Measurements from ENCODE around the gene ARHGEF7.

Gene ARHGEF7

GRCh38 chr13:111287201-111287600, 172.1 kb downstream of the ARHGEF7 start:
- Histone ChIP-seq H3K4ac (ENCODE audit: low read depth, low read length) (no peak overlapping the region), H3K23ac (ENCODE audit: low read length) (no peak overlapping the region), H2BK120ac (ENCODE audit: low read depth, low read length) (no peak overlapping the region), H3K36me3 (ENCODE audit: control insufficient read depth, insufficient read depth, low read length) (peaks cover 10% of the 10 kb centered on the region), H4K5ac (ENCODE audit: low read length) (no peak overlapping the region), H3K79me2 (ENCODE audit: control insufficient read depth, insufficient read depth, low read length) (no peaks in the 10 kb centered on the region), H3K9ac (ENCODE audit: low read length) (no peak overlapping the region), H4K8ac (ENCODE audit: low read depth, low read length) (no peak overlapping the region), H3K4me1 (ENCODE audit: control insufficient read depth, low read depth, low read length) (no peaks in the 10 kb centered on the region), H2AK5ac (ENCODE audit: low read length) (no peak overlapping the region), H3K27ac (ENCODE audit: low read depth, low read length) (no peak overlapping the region), H3K27me3 (ENCODE audit: insufficient read depth, low read length, poor library complexity) (no peaks in the 10 kb centered on the region), H2BK15ac (replicated peaks; ENCODE audit: low read depth) (no peak overlapping the region), H3K79me1 (ENCODE audit: low read length) (no peaks in the 10 kb centered on the region), H3K4me2 (ENCODE audit: low read length) (no peak overlapping the region), H3K18ac (ENCODE audit: low read length) (no peak overlapping the region), H3K4me3 (ENCODE audit: low read length) (no peak overlapping the region), H3K56ac (ENCODE audit: low read length) (no peak overlapping the region), H2BK5ac (ENCODE audit: low read length) (no peak overlapping the region)
- no CpG with 5 or more reads among the region's 8 CpGs for WGBS (ENCODE audit: extremely low coverage, insufficient coverage, low lambda C conversion rate)
- peak; percentile 2 for DNase-seq

GRCh38 chr13:111288276-111288675, 173.2 kb downstream of the ARHGEF7 start:
- Histone ChIP-seq H4K8ac (ENCODE audit: low read depth, low read length) (no peak overlapping the region), H2BK120ac (ENCODE audit: low read depth, low read length) (no peak overlapping the region), H3K56ac (ENCODE audit: low read length) (no peak overlapping the region), H3K36me3 (ENCODE audit: control insufficient read depth, insufficient read depth, low read length) (peaks cover 10% of the 10 kb centered on the region), H4K5ac (ENCODE audit: low read length) (no peak overlapping the region), H3K18ac (ENCODE audit: low read length) (no peak overlapping the region), H3K27ac (ENCODE audit: low read depth, low read length) (no peak overlapping the region), H2BK5ac (ENCODE audit: low read length) (no peak overlapping the region), H3K4me3 (ENCODE audit: low read length) (no peak overlapping the region), H2AK5ac (ENCODE audit: low read length) (no peak overlapping the region), H3K4me1 (ENCODE audit: control insufficient read depth, low read depth, low read length) (no peaks in the 10 kb centered on the region), H3K27me3 (ENCODE audit: insufficient read depth, low read length, poor library complexity) (no peaks in the 10 kb centered on the region), H3K4ac (ENCODE audit: low read depth, low read length) (no peak overlapping the region), H3K9ac (ENCODE audit: low read length) (no peak overlapping the region), H3K4me2 (ENCODE audit: low read length) (no peak overlapping the region), H3K23ac (ENCODE audit: low read length) (no peak overlapping the region), H3K79me2 (ENCODE audit: control insufficient read depth, insufficient read depth, low read length) (no peaks in the 10 kb centered on the region), H3K79me1 (ENCODE audit: low read length) (no peaks in the 10 kb centered on the region), H2BK15ac (replicated peaks; ENCODE audit: low read depth) (no peak overlapping the region)
- WGBS (ENCODE audit: extremely low coverage, insufficient coverage, low lambda C conversion rate), result no CpG with 5 or more reads among the region's 7 CpGs
- no peak for DNase-seq

GRCh38 chr13:111289251-111289650, 174.1 kb downstream of the ARHGEF7 start:
- Histone ChIP-seq H3K27ac (ENCODE audit: low read depth, low read length) (no peak overlapping the region), H3K4ac (ENCODE audit: low read depth, low read length) (no peak overlapping the region), H4K5ac (ENCODE audit: low read length) (no peak overlapping the region), H3K79me2 (ENCODE audit: control insufficient read depth, insufficient read depth, low read length) (no peaks in the 10 kb centered on the region), H3K79me1 (ENCODE audit: low read length) (no peaks in the 10 kb centered on the region), H3K23ac (ENCODE audit: low read length) (no peak overlapping the region), H2BK15ac (replicated peaks; ENCODE audit: low read depth) (no peak overlapping the region), H3K9ac (ENCODE audit: low read length) (no peak overlapping the region), H3K56ac (ENCODE audit: low read length) (no peak overlapping the region), H3K27me3 (ENCODE audit: insufficient read depth, low read length, poor library complexity) (no peaks in the 10 kb centered on the region), H3K4me1 (ENCODE audit: control insufficient read depth, low read depth, low read length) (no peaks in the 10 kb centered on the region), H3K18ac (ENCODE audit: low read length) (no peak overlapping the region), H2AK5ac (ENCODE audit: low read length) (no peak overlapping the region), H2BK5ac (ENCODE audit: low read length) (no peak overlapping the region), H3K4me3 (ENCODE audit: low read length) (no peak overlapping the region), H4K8ac (ENCODE audit: low read depth, low read length) (no peak overlapping the region), H3K4me2 (ENCODE audit: low read length) (no peak overlapping the region), H2BK120ac (ENCODE audit: low read depth, low read length) (no peak overlapping the region), H3K36me3 (ENCODE audit: control insufficient read depth, insufficient read depth, low read length) (peaks cover 10% of the 10 kb centered on the region)
- DNase-seq, result no peak
- WGBS (ENCODE audit: extremely low coverage, insufficient coverage, low lambda C conversion rate), result no CpG with 5 or more reads among the region's 11 CpGs

- Histone ChIP-seq H3K56ac (ENCODE audit: low read length) (no peak overlapping the region), H3K4ac (ENCODE audit: low read depth, low read length) (no peak overlapping the region), H3K36me3 (ENCODE audit: control insufficient read depth, insufficient read depth, low read length) (peaks cover 2% of the 10 kb centered on the region), H3K27me3 (ENCODE audit: insufficient read depth, low read length, poor library complexity) (no peaks in the 10 kb centered on the region), H3K18ac (ENCODE audit: low read length) (no peak overlapping the region), H2BK120ac (ENCODE audit: low read depth, low read length) (no peak overlapping the region), H3K23ac (ENCODE audit: low read length) (no peak overlapping the region), H4K5ac (ENCODE audit: low read length) (no peak overlapping the region), H3K27ac (ENCODE audit: low read depth, low read length) (no peak overlapping the region), H3K4me3 (ENCODE audit: low read length) (no peak overlapping the region), H2BK15ac (replicated peaks; ENCODE audit: low read depth) (no peak overlapping the region), H4K8ac (ENCODE audit: low read depth, low read length) (no peak overlapping the region), H2BK5ac (ENCODE audit: low read length) (no peak overlapping the region), H3K4me1 (ENCODE audit: control insufficient read depth, low read depth, low read length) (no peaks in the 10 kb centered on the region), H3K4me2 (ENCODE audit: low read length) (no peak overlapping the region), H2AK5ac (ENCODE audit: low read length) (no peak overlapping the region), H3K79me1 (ENCODE audit: low read length) (no peaks in the 10 kb centered on the region), H3K79me2 (ENCODE audit: control insufficient read depth, insufficient read depth, low read length) (no peaks in the 10 kb centered on the region), H3K9ac (ENCODE audit: low read length) (no peak overlapping the region)
- DNase-seq, result no peak
- WGBS (ENCODE audit: extremely low coverage, insufficient coverage, low lambda C conversion rate), result 100% methylated on average over 1 of the region's 14 CpGs
Measured at GRCh38 chr13:111291908-111292307, 176.8 kb downstream of the ARHGEF7 start.

GRCh38 chr13:111292710-111293485, 177.8 kb downstream of the ARHGEF7 start:
- no peaks in the 10 kb centered on the region for H3K4me1 ChIP-seq (ENCODE audit: control insufficient read depth, low read depth, low read length)
- DNase-seq, result no peak
- H2BK120ac ChIP-seq (ENCODE audit: low read depth, low read length), result no peak overlapping the region
- H2BK15ac ChIP-seq (replicated peaks; ENCODE audit: low read depth), result no peak overlapping the region
- no CpG with 5 or more reads among the region's 13 CpGs for WGBS (ENCODE audit: extremely low coverage, insufficient coverage, low lambda C conversion rate)
- H3K56ac ChIP-seq (ENCODE audit: low read length), result no peak overlapping the region
- no peaks in the 10 kb centered on the region for H3K79me1 ChIP-seq (ENCODE audit: low read length)
- H3K36me3 ChIP-seq (ENCODE audit: control insufficient read depth, insufficient read depth, low read length), result no peaks in the 10 kb centered on the region
- no peak overlapping the region for H3K18ac ChIP-seq (ENCODE audit: low read length)
- H2AK5ac ChIP-seq (ENCODE audit: low read length), result no peak overlapping the region
- H3K4me2 ChIP-seq (ENCODE audit: low read length), result no peak overlapping the region
- no peak overlapping the region for H3K4ac ChIP-seq (ENCODE audit: low read depth, low read length)
- H3K9ac ChIP-seq (ENCODE audit: low read length), result no peak overlapping the region
- no peaks in the 10 kb centered on the region for H3K79me2 ChIP-seq (ENCODE audit: control insufficient read depth, insufficient read depth, low read length)
- no peak overlapping the region for H4K8ac ChIP-seq (ENCODE audit: low read depth, low read length)
- H2BK5ac ChIP-seq (ENCODE audit: low read length), result no peak overlapping the region
- H3K23ac ChIP-seq (ENCODE audit: low read length), result no peak overlapping the region
- no peak overlapping the region for H4K5ac ChIP-seq (ENCODE audit: low read length)
- H3K4me3 ChIP-seq (ENCODE audit: low read length), result no peak overlapping the region
- H3K27me3 ChIP-seq (ENCODE audit: insufficient read depth, low read length, poor library complexity), result no peaks in the 10 kb centered on the region
- no peak overlapping the region for H3K27ac ChIP-seq (ENCODE audit: low read depth, low read length)

- WGBS (ENCODE audit: extremely low coverage, insufficient coverage, low lambda C conversion rate), result no CpG with 5 or more reads among the region's 9 CpGs
- no peak overlapping the region for H3K23ac ChIP-seq (ENCODE audit: low read length)
- no peak overlapping the region for H2BK120ac ChIP-seq (ENCODE audit: low read depth, low read length)
- H3K27ac ChIP-seq (ENCODE audit: low read depth, low read length), result no peak overlapping the region
- no peaks in the 10 kb centered on the region for H3K4me1 ChIP-seq (ENCODE audit: control insufficient read depth, low read depth, low read length)
- no peak for DNase-seq
- H2AK5ac ChIP-seq (ENCODE audit: low read length), result no peak overlapping the region
- no peaks in the 10 kb centered on the region for H3K27me3 ChIP-seq (ENCODE audit: insufficient read depth, low read length, poor library complexity)
- H3K9ac ChIP-seq (ENCODE audit: low read length), result no peak overlapping the region
- H3K36me3 ChIP-seq (ENCODE audit: control insufficient read depth, insufficient read depth, low read length), result no peaks in the 10 kb centered on the region
- no peak overlapping the region for H4K5ac ChIP-seq (ENCODE audit: low read length)
- H3K18ac ChIP-seq (ENCODE audit: low read length), result no peak overlapping the region
- no peaks in the 10 kb centered on the region for H3K79me1 ChIP-seq (ENCODE audit: low read length)
- no peaks in the 10 kb centered on the region for H3K79me2 ChIP-seq (ENCODE audit: control insufficient read depth, insufficient read depth, low read length)
- no peak overlapping the region for H3K4ac ChIP-seq (ENCODE audit: low read depth, low read length)
- no peak overlapping the region for H2BK15ac ChIP-seq (replicated peaks; ENCODE audit: low read depth)
- no peak overlapping the region for H4K8ac ChIP-seq (ENCODE audit: low read depth, low read length)
- no peak overlapping the region for H3K4me2 ChIP-seq (ENCODE audit: low read length)
- no peak overlapping the region for H3K4me3 ChIP-seq (ENCODE audit: low read length)
- H2BK5ac ChIP-seq (ENCODE audit: low read length), result no peak overlapping the region
- H3K56ac ChIP-seq (ENCODE audit: low read length), result no peak overlapping the region
Measured at GRCh38 chr13:111295886-111296285, 180.8 kb downstream of the ARHGEF7 start.

Measured in mesendoderm (in vitro differentiated cells).